ENCODE results near the gene CAPZB.

The CAPZB gene

DNA sequence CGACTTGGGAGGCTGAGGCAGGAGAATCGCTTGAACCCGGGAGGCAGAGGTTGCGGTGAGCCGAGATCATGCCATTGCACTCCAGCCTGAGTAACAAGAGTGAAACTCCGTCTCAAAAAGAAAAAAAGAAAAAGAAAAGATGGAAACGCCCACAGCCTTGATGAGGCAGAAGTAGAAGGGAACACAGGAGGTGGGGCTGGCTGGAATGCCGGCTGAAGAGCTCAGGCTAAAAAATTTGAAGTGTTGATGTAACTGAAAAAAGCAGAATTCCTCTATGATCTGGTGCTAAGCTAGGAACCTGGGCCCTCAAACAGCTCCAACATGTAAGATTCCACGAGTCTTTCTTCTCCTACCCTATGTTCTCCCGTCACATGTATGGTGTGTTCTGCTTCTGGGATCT, 119.6 kb downstream of the CAPZB start:
- peaks cover 3% of the 10 kb centered on the region; the same call in 1 of the 2 replicates for H3K4me1 ChIP-seq (ENCODE audit: insufficient read depth, low read length)
- no peak overlapping the region for H3K9ac ChIP-seq (ENCODE audit: low read depth, low read length)
- H3K4me3 ChIP-seq (ENCODE audit: low read length) = no peak overlapping the region
- peaks cover 16% of the 10 kb centered on the region; the same call in 1 of the 2 replicates for H3K36me3 ChIP-seq (ENCODE audit: insufficient read depth, low read depth, low read length)
- no peak overlapping the region for H3K27ac ChIP-seq (ENCODE audit: low read length)
- H3K27me3 ChIP-seq (ENCODE audit: insufficient read depth, low read length) = no peaks in the 10 kb centered on the region
- no peaks in the 10 kb centered on the region for H3K9me3 ChIP-seq (ENCODE audit: insufficient read depth, low read depth, low read length)

DNA sequence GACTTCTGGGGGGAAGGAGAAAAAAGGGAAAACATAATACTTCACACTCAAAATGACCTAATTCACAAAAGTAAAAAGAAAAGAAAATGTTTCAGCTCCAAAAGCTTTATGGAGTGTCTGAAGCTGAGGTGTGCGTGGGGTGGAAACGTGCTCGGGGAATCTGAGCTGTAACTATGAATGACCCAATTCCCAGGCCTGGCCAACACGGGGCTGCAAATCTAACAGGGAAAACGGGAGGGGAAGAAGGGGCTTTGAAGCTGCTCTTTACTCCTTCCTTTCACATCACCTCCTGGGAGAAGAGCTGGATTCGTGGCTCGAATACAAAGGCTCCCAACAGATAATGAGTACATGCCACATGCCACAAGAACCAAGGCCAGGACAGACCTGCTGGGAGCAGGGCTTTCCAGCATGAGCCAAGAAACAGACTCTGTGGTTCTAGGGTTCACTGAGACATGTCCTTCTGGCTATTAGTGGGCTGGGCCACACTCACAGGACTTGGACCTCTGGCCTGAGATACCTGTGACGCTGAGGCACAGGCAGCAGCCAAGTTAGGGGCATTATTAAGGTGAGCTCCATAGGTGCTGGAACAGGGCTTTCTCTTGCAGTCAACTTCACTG, 121.7 kb downstream of the CAPZB start:
- Histone ChIP-seq H3K36me3 (ENCODE audit: insufficient read depth, low read depth, low read length) (peaks cover 15% of the 10 kb centered on the region; the same call in 1 of the 2 replicates), H3K9ac (ENCODE audit: low read depth, low read length) (no peak overlapping the region), H3K9me3 (ENCODE audit: insufficient read depth, low read depth, low read length) (no peaks in the 10 kb centered on the region), H3K27me3 (ENCODE audit: insufficient read depth, low read length) (no peaks in the 10 kb centered on the region), H3K4me3 (ENCODE audit: low read length) (no peak overlapping the region), H3K27ac (ENCODE audit: low read length) (no peak overlapping the region), H3K4me1 (ENCODE audit: insufficient read depth, low read length) (peaks cover 3% of the 10 kb centered on the region; the same call in 1 of the 2 replicates)

DNA sequence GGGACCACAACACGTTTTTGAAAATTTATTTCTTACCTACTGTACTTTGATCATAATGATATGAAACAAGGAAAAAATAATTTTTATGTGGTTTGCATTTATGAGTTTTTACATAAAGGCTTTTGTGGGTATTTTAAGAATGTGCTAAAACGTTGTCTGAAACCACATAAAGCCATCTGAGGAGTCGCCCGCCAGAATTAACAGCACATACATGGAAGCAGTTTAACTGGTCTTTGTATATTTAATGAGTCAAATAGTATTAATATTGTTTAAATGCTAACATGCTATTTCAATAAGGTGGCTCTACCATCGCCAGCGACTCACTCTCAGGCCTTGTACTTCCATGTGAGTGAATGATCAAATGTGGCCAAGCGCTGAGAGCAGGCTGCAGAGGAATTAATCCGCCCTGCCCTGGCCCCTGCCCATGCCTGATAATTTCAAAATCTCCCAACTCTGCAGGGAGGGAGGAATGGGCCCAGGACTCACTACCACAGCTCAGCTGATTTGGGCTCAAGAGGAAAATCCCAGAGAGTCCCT, 123.7 kb downstream of the CAPZB start:
- Histone ChIP-seq H3K4me3 (ENCODE audit: low read length) (no peak overlapping the region), H3K27ac (ENCODE audit: low read length) (no peak overlapping the region), H3K36me3 (ENCODE audit: insufficient read depth, low read depth, low read length) (peaks cover 22% of the 10 kb centered on the region), H3K4me1 (ENCODE audit: insufficient read depth, low read length) (peaks cover 3% of the 10 kb centered on the region; the same call in 1 of the 2 replicates), H3K9me3 (ENCODE audit: insufficient read depth, low read depth, low read length) (no peaks in the 10 kb centered on the region), H3K9ac (ENCODE audit: low read depth, low read length) (no peak overlapping the region), H3K27me3 (ENCODE audit: insufficient read depth, low read length) (no peaks in the 10 kb centered on the region)

DNA sequence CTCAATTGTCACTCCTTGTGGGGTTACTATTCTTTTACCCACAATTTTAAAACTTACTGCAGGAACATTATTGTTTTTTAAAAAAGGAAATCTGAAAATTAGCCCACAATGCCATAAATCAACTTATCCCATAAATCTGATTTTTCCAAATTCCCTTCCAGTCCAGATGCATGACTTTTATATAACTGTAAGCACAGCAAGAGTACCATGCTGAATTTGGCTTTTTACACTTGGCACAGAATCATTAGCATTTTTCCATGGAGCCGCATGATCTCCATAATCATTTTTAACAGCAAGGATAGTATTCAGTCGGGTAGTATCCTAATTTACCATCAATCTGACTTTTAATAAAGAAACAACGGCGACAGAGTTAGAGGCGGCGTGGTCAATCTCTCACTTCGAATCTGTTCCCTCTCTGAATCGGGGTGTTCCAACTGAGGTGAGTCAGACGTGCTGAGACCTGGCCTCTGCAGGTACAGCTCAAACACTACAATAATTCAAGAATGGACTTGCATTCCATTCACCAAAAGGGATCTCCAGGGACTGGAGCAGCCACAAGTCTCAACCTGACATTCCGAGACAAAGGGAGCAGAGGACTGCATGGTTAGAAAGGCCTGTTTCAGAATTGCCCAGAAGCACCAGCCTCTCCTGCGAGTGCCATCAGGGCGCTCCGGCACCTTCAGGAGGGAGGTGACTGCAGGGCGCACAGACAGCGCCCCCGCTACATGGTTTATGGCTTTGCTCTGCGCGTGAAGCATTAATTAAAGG, 124.3 kb downstream of the CAPZB start:
- peaks cover 3% of the 10 kb centered on the region; the same call in 1 of the 2 replicates for H3K4me1 ChIP-seq (ENCODE audit: insufficient read depth, low read length)
- no peaks in the 10 kb centered on the region for H3K9me3 ChIP-seq (ENCODE audit: insufficient read depth, low read depth, low read length)
- peaks cover 28% of the 10 kb centered on the region for H3K36me3 ChIP-seq (ENCODE audit: insufficient read depth, low read depth, low read length)
- H3K4me3 ChIP-seq (ENCODE audit: low read length) = no peak overlapping the region
- H3K9ac ChIP-seq (ENCODE audit: low read depth, low read length) = no peak overlapping the region
- H3K27ac ChIP-seq (ENCODE audit: low read length) = no peak overlapping the region
- no peaks in the 10 kb centered on the region for H3K27me3 ChIP-seq (ENCODE audit: insufficient read depth, low read length)

DNA sequence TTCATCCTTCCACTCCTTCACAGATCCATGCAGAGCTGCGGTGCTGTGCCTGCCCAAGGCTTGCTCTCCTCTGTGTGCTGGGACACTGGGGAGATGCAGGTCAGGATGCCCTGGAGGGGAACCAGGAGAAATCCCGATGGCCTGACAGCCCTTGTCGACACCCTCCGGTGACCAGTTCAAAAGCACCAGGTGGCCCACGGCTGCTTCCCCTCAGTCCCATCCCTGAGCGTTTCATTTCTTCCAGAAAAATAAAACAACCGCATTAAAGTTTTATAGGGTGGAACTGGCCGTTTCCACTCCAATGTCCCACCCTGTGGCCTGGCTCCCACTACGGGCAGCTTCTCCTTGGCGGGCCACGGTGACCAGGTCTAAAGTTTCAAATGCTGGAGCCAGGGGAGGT, 124.9 kb downstream of the CAPZB start:
- no peak overlapping the region for H3K27ac ChIP-seq (ENCODE audit: low read length)
- H3K9me3 ChIP-seq (ENCODE audit: insufficient read depth, low read depth, low read length) = no peaks in the 10 kb centered on the region
- H3K4me1 ChIP-seq (ENCODE audit: insufficient read depth, low read length) = peaks cover 3% of the 10 kb centered on the region; the same call in 1 of the 2 replicates
- H3K4me3 ChIP-seq (ENCODE audit: low read length) = no peak overlapping the region
- peaks cover 33% of the 10 kb centered on the region for H3K36me3 ChIP-seq (ENCODE audit: insufficient read depth, low read depth, low read length)
- H3K9ac ChIP-seq (ENCODE audit: low read depth, low read length) = no peak overlapping the region
- no peaks in the 10 kb centered on the region for H3K27me3 ChIP-seq (ENCODE audit: insufficient read depth, low read length)

DNA sequence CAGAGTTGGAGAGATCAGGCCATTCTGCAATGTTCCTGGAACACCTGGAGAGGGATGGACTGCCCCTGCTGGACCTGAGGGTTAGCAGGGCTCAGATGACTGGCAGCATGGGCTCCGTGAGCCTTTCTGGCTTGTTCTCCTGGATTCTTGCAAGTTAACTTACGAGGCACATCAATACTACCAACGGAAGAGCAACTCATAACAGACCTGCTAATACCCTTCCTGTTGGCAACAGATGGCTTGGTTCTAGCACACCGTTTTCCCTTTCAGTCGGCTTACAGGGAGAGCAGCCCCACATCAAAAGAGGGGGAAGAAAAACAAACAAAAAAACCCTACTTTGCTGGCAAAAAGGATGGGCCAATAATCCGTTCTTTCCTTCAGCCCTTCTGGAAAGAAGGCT, 125.3 kb downstream of the CAPZB start:
- no peak overlapping the region for H3K27ac ChIP-seq (ENCODE audit: low read length)
- H3K27me3 ChIP-seq (ENCODE audit: insufficient read depth, low read length) = no peaks in the 10 kb centered on the region
- H3K36me3 ChIP-seq (ENCODE audit: insufficient read depth, low read depth, low read length) = peaks cover 33% of the 10 kb centered on the region

DNA sequence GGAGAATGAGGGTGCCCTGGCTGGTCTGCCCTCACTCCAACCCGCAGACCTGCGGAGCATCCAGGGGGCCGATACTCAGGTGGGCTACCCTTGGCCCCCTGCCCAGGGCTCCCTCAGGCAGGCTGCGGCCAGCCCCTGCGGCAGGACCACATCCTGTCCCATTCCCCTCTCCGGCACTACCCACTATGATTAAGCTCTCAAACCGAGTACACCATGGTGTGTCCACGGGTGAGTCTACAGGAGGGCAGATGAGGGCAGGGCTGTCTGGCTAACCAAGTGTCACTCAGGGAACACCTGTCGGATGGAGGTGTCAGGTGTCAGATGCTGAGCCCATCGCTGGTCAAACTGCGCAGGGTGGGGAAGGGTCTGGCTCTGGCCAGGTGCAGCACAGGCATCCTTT, 126.0 kb downstream of the CAPZB start:
- Histone ChIP-seq H3K9ac (ENCODE audit: low read depth, low read length) (no peak overlapping the region), H3K36me3 (ENCODE audit: insufficient read depth, low read depth, low read length) (peaks cover 34% of the 10 kb centered on the region), H3K9me3 (ENCODE audit: insufficient read depth, low read depth, low read length) (no peaks in the 10 kb centered on the region), H3K27ac (ENCODE audit: low read length) (no peak overlapping the region), H3K4me3 (ENCODE audit: low read length) (no peak overlapping the region), H3K4me1 (ENCODE audit: insufficient read depth, low read length) (peaks cover 8% of the 10 kb centered on the region), H3K27me3 (ENCODE audit: insufficient read depth, low read length) (no peaks in the 10 kb centered on the region)

More for the DNA sequence above, 125.3 kb downstream of the CAPZB start:
- no peak overlapping the region for H3K4me3 ChIP-seq (ENCODE audit: low read length)
- H3K9ac ChIP-seq (ENCODE audit: low read depth, low read length) = no peak overlapping the region
- H3K4me1 ChIP-seq (ENCODE audit: insufficient read depth, low read length) = peaks cover 3% of the 10 kb centered on the region; the same call in 1 of the 2 replicates
- no peaks in the 10 kb centered on the region for H3K9me3 ChIP-seq (ENCODE audit: insufficient read depth, low read depth, low read length)

DNA sequence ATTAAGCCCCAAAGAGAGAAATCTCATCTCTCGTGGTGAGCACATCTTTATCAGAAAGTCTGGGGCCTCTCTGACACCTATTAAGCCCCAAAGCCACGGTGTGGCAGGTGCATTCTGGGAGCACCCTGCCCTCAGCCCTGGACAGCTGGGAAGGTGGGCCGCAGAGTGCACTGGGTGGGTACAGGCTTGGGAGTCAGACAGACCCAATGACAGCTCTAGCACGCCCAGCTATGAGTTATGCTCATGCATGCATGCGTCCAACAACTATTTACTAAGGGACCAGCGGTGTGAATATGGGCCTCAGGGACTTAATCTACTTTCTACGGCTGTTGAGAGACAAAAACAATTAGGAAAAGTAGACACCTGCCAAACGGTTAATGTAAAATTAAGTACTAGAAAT, 126.6 kb downstream of the CAPZB start:
- Histone ChIP-seq H3K27me3 (ENCODE audit: insufficient read depth, low read length) (no peaks in the 10 kb centered on the region), H3K9ac (ENCODE audit: low read depth, low read length) (no peak overlapping the region), H3K36me3 (ENCODE audit: insufficient read depth, low read depth, low read length) (peaks cover 33% of the 10 kb centered on the region), H3K27ac (ENCODE audit: low read length) (no peak overlapping the region), H3K9me3 (ENCODE audit: insufficient read depth, low read depth, low read length) (no peaks in the 10 kb centered on the region), H3K4me1 (ENCODE audit: insufficient read depth, low read length) (peaks cover 14% of the 10 kb centered on the region), H3K4me3 (ENCODE audit: low read length) (no peak overlapping the region)

DNA sequence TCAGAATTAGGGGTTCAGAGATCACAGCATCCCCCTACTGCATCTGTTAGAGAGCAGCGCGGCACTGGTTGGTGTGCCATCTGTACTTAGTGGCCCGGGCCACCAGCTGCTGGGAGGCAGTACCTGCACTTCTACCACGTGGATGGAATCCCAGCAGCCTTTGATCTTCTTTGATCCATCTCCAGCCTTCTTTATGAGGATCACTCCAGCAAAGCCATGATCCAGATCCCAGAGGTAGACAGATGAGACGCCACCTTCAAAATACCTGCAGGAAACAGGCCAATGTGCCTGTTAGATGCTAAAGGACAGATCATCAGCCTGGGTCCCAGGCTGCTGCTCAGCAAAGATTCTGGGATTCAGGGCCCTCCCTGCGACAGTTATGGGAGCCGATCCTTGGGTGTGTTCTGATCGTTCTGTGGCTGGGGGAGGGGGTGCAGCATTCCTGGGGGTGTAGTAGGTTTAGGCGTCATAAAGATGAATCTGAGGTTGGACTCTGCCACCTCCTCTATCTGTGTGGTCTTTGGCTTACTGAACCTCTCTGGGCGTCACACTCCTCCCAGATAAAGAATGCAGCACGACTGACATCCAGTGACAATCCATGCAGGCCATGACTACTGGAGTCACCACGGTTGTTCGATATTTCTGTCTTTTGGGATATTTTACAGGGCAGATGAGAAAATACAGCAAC, 127.9 kb downstream of the CAPZB start:
- Histone ChIP-seq H3K27ac (ENCODE audit: low read length) (no peak overlapping the region), H3K4me3 (ENCODE audit: low read length) (no peak overlapping the region), H3K9ac (ENCODE audit: low read depth, low read length) (no peak overlapping the region), H3K9me3 (ENCODE audit: insufficient read depth, low read depth, low read length) (no peaks in the 10 kb centered on the region), H3K27me3 (ENCODE audit: insufficient read depth, low read length) (no peaks in the 10 kb centered on the region), H3K36me3 (ENCODE audit: insufficient read depth, low read depth, low read length) (peaks cover 37% of the 10 kb centered on the region), H3K4me1 (ENCODE audit: insufficient read depth, low read length) (peaks cover 22% of the 10 kb centered on the region)

DNA sequence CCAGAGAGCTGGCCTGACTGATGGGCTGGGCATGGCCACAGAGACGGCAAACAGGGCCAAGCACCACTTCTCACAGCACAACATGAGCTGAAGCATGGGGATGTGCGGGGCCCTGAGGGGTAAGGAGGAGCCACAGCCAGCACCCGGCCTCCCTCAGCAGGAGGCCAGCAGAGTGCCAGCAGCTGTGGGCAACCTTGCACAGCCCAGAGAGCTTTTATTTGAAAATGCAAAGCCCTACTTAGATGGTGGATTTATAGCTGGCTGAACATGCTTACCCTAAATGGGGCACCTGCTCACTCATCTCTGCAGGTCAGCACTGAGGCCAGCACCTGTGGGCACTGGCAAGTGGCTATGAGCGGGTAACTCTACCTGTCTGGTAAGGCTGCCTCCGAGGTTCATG, 129.1 kb downstream of the CAPZB start:
- H3K4me3 ChIP-seq (ENCODE audit: low read length) = no peak overlapping the region
- H3K27me3 ChIP-seq (ENCODE audit: insufficient read depth, low read length) = no peaks in the 10 kb centered on the region
- H3K36me3 ChIP-seq (ENCODE audit: insufficient read depth, low read depth, low read length) = peaks cover 49% of the 10 kb centered on the region
- H3K9me3 ChIP-seq (ENCODE audit: insufficient read depth, low read depth, low read length) = no peaks in the 10 kb centered on the region
- H3K4me1 ChIP-seq (ENCODE audit: insufficient read depth, low read length) = peaks cover 20% of the 10 kb centered on the region
- H3K9ac ChIP-seq (ENCODE audit: low read depth, low read length) = no peak overlapping the region
- no peak overlapping the region for H3K27ac ChIP-seq (ENCODE audit: low read length)

DNA sequence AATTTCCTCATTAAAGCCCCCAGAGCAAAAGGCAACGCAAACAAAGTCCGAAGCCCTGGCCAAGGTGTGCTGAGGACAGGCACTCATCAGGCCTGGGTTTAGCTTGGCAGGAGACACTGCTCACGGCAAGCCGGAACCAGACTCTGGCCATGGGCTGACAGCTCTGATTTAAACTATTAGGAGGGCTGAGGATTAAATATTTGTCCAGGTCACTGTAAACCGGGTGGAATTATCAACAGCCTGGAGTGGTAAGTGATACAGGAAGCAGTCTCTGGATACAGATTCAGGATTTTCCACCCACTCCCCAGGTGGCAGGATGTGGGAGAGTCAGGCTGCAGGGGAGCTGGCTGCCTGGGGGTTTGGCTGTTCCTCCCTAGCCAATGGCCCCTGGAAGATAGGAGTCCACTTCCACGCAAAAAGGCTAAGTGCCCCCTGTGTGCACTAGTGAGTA, 130.8 kb downstream of the CAPZB start:
- Histone ChIP-seq H3K36me3 (ENCODE audit: insufficient read depth, low read depth, low read length) (peaks cover 61% of the 10 kb centered on the region), H3K9me3 (ENCODE audit: insufficient read depth, low read depth, low read length) (no peaks in the 10 kb centered on the region), H3K4me1 (ENCODE audit: insufficient read depth, low read length) (peaks cover 20% of the 10 kb centered on the region), H3K4me3 (ENCODE audit: low read length) (no peak overlapping the region), H3K27me3 (ENCODE audit: insufficient read depth, low read length) (no peaks in the 10 kb centered on the region), H3K9ac (ENCODE audit: low read depth, low read length) (no peak overlapping the region), H3K27ac (ENCODE audit: low read length) (no peak overlapping the region)

All from iPS-20b (cell line).